ENCODE results near the gene SH3PXD2A.
"Not testable (repeated sequence)": the region's sequence is repeated elsewhere in the genome, so short reads cannot be mapped to it uniquely, and the experiment has no call there.

Gene SH3PXD2A

GRCh38 chr10:103775776-103776175 is 79.6 kb downstream of the SH3PXD2A start:
- in situ Hi-C loops (cut with HindIII; ENCODE audit: low sequenced_read_pairs) = no loop called here
- TF ChIP-seq CTCF (IDR thresholded peaks at IDR 0.05; ENCODE audit: low read depth, low read length, missing control alignments) = no peak
- DNase-seq (ENCODE audit: low read depth) = no peak
- H3K4me3 ChIP-seq (ENCODE audit: low read depth, low read length) = no peak overlapping the region

GRCh38 chr10:103772846-103773245 is 82.5 kb downstream of the SH3PXD2A start:
- DNase-seq (ENCODE audit: low read depth); in situ Hi-C loops (cut with HindIII; ENCODE audit: low sequenced_read_pairs): not testable (repeated sequence)
- peak overlapping the region; percentile 31 for H3K4me3 ChIP-seq (ENCODE audit: low read depth, low read length)

GRCh38 chr10:103772096-103772845 is 83.1 kb downstream of the SH3PXD2A start:
- in situ Hi-C loops (cut with HindIII; ENCODE audit: low sequenced_read_pairs) = no loop called here
- peak; percentile 75 for DNase-seq (ENCODE audit: low read depth)
- no peak for TF ChIP-seq CTCF (IDR thresholded peaks at IDR 0.05; ENCODE audit: low read depth, low read length, missing control alignments)
- peak overlapping the region; percentile 31 for H3K4me3 ChIP-seq (ENCODE audit: low read depth, low read length)

- no peak for DNase-seq (ENCODE audit: low read depth)
- no peak for TF ChIP-seq CTCF (IDR thresholded peaks at IDR 0.05; ENCODE audit: low read depth, low read length, missing control alignments)
- no peak overlapping the region for H3K4me3 ChIP-seq (ENCODE audit: low read depth, low read length)
- in situ Hi-C loops (cut with HindIII; ENCODE audit: low sequenced_read_pairs) = no loop called here
These were observed 85.2 kb downstream of the SH3PXD2A start for GRCh38 chr10:103770139-103770538.

GRCh38 chr10:103769176-103769575 is 86.2 kb downstream of the SH3PXD2A start:
- H3K4me3 ChIP-seq (ENCODE audit: low read depth, low read length) = no peak overlapping the region
- in situ Hi-C loops (cut with HindIII; ENCODE audit: low sequenced_read_pairs) = no loop called here
- DNase-seq (ENCODE audit: low read depth) = no peak
- TF ChIP-seq CTCF (IDR thresholded peaks at IDR 0.05; ENCODE audit: low read depth, low read length, missing control alignments) = no peak

GRCh38 chr10:103768345-103768744 is 87.0 kb downstream of the SH3PXD2A start:
- no peak for DNase-seq (ENCODE audit: low read depth)
- no peak for TF ChIP-seq CTCF (IDR thresholded peaks at IDR 0.05; ENCODE audit: low read depth, low read length, missing control alignments)
- H3K4me3 ChIP-seq (ENCODE audit: low read depth, low read length) = no peak overlapping the region
- in situ Hi-C loops (cut with HindIII; ENCODE audit: low sequenced_read_pairs) = no loop called here

- in situ Hi-C loops (cut with HindIII; ENCODE audit: low sequenced_read_pairs) = no loop called here
- no peak for TF ChIP-seq CTCF (IDR thresholded peaks at IDR 0.05; ENCODE audit: low read depth, low read length, missing control alignments)
- no peak for DNase-seq (ENCODE audit: low read depth)
These were observed 87.6 kb downstream of the SH3PXD2A start for GRCh38 chr10:103767756-103768155.

More at GRCh38 chr10:103767756-103768155, 87.6 kb downstream of the SH3PXD2A start:
- no peak overlapping the region for H3K4me3 ChIP-seq (ENCODE audit: low read depth, low read length)

Data from astrocyte of the cerebellum (primary cell).